Vagina (tissue), 2 donors: Measurements from ENCODE around the gene ST7. TPM values are rescaled to one million over a fixed set of nuclear protein-coding genes. Genes with fewer than 3 reads are reported as not detected.

Experiments
- DNase-seq, 2 donors: peaks; one replicate each; pipeline ENCODE4 v3.0.0-alpha.2; 2017; ENCODE audit errors: extremely low spot score in 2 of 2
- H3K27ac ChIP-seq: fragments of 200-600 bp; sonication (generic); one replicate; pipeline ENCODE4 v1.5.1; 2019
- H3K27me3 ChIP-seq: fragments of 200-600 bp; sonication (generic); one replicate; pipeline ENCODE4 v1.5.1; 2019
- H3K36me3 ChIP-seq, 2 donors: fragments of 200-600 bp; sonication (generic); one replicate each; pipeline ENCODE4 v1.5.1; 2017 to 2019
- H3K4me1 ChIP-seq: fragments of 200-600 bp; sonication (generic); one replicate; pipeline ENCODE4 v1.5.1; 2019
- H3K4me3 ChIP-seq, 2 donors: fragments of 200-600 bp; sonication (generic); 1 replicate in 1 of 2; 2 replicates in 1 of 2; pipeline ENCODE4 v1.5.1; 2016 to 2019
- H3K9me3 ChIP-seq: fragments of 200-600 bp; sonication (generic); one replicate; pipeline ENCODE4 v1.5.1; 2019
- POLR2A ChIP-seq, 2 donors: fragments of 450-650 bp; IDR thresholded peaks; one replicate each; pipeline ENCODE4 v1.6.1; 2017; ENCODE audit warnings: antibody characterized with exemption in 2 of 2, mild to moderate bottlenecking in 2 of 2, moderate library complexity in 2 of 2
- POLR2AphosphoS5 ChIP-seq, 2 donors: sonication (generic); formaldehyde crosslinking; IDR thresholded peaks; one replicate each; pipeline ENCODE4 v1.9.0; 2017; ENCODE audit warnings: antibody characterized with exemption in 2 of 2, mild to moderate bottlenecking in 2 of 2, low read depth in 1 of 2; ENCODE audit not compliant: insufficient read depth in 1 of 2
- intact Hi-C: fragments of 100-400 bp; cut with DNase I; formaldehyde crosslinking; loops from one replicate; pipeline ENCODE4 v1.15.1; 2023
- total RNA-seq: library from RNA; depleted of rRNA; stranded (reverse); fragments of >200 nt; gene quantifications from one replicate; pipeline ENCODE4 v1.2.3, GENCODE V29; 2016
- TF ChIP-seq, protein P1 (sequence below), 3 experiments: fragments of 450-650 bp in 2 of 3; fragments of 200-600 bp in 1 of 3; sonication (generic) in 1 of 3; IDR thresholded peaks; one replicate each; pipeline ENCODE4 v1.5.1; 2017 to 2019; ENCODE audit warnings: antibody characterized with exemption in 3 of 3, mild to moderate bottlenecking in 2 of 3, moderate library complexity in 2 of 3

The ST7 gene
- total RNA-seq, 1 donor from 2014 or later, result 15.2 TPM

DNA sequence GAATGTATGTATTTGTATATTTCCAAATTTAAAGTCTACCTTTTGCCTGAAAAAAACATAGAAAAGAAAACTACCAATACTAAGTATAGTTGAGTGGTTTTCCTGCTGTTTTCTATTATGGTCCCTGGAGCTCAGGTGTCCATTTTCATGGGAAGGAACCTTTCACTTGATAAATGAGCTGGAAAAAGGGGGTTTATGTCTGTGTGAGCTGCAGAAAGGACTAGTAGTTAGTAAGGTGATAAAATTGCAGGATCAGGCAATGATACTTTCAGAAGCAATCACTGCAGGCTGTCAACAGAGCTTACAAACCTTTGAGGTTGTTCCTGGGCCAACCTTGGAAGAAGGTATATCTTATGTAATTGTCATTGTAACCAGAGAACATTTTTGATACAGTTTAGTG, 48.0 kb downstream of the ST7 start:
- intact Hi-C loops, result no loop called here
- no peak for DNase-seq
- no peaks in the 10 kb centered on the region for H3K27me3 ChIP-seq
- H3K36me3 ChIP-seq, result no peaks in the 10 kb centered on the region
- no peak overlapping the region for H3K27ac ChIP-seq
- H3K9me3 ChIP-seq, result no peaks in the 10 kb centered on the region
- no peak overlapping the region for H3K4me3 ChIP-seq
- TF ChIP-seq, protein P1, sequence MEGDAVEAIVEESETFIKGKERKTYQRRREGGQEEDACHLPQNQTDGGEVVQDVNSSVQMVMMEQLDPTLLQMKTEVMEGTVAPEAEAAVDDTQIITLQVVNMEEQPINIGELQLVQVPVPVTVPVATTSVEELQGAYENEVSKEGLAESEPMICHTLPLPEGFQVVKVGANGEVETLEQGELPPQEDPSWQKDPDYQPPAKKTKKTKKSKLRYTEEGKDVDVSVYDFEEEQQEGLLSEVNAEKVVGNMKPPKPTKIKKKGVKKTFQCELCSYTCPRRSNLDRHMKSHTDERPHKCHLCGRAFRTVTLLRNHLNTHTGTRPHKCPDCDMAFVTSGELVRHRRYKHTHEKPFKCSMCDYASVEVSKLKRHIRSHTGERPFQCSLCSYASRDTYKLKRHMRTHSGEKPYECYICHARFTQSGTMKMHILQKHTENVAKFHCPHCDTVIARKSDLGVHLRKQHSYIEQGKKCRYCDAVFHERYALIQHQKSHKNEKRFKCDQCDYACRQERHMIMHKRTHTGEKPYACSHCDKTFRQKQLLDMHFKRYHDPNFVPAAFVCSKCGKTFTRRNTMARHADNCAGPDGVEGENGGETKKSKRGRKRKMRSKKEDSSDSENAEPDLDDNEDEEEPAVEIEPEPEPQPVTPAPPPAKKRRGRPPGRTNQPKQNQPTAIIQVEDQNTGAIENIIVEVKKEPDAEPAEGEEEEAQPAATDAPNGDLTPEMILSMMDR (IDR thresholded peaks at IDR 0.05), result no peak
- TF ChIP-seq POLR2AphosphoS5 (IDR thresholded peaks at IDR 0.05; ENCODE audit: insufficient read depth in 1 of 2, low read depth in 1 of 2), result no peak
- TF ChIP-seq POLR2A (IDR thresholded peaks at IDR 0.05), result no peak
- H3K4me1 ChIP-seq, result no peaks in the 10 kb centered on the region

DNA sequence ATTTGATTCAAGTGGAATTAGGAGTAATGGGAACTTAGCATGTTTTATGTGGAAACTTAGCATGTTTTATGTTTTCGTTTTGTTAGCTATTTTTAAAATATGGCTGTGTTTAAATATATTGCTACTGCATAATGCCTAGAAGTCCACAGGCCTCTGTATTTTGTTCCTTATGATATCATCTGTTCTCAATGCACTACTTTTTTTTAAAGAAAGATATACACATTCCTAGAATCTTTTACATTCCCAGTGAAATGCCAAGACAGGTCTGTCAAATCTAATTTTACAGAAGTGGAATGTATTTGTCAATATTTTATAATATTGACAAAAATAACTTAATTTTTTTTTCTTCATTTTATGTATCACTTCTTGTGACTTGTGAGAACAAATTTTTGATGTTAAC, 51.6 kb downstream of the ST7 start:
- no peak for DNase-seq
- H3K27me3 ChIP-seq, result no peaks in the 10 kb centered on the region
- no peak overlapping the region for H3K27ac ChIP-seq
- peaks cover 9% of the 10 kb centered on the region for H3K4me1 ChIP-seq
- no peaks in the 10 kb centered on the region for H3K36me3 ChIP-seq
- intact Hi-C loops, result no loop called here
- TF ChIP-seq POLR2AphosphoS5 (IDR thresholded peaks at IDR 0.05; ENCODE audit: insufficient read depth in 1 of 2, low read depth in 1 of 2) (no peak), POLR2A (IDR thresholded peaks at IDR 0.05) (no peak)
- TF ChIP-seq, protein P1 (IDR thresholded peaks at IDR 0.05), result no peak
- H3K9me3 ChIP-seq, result no peaks in the 10 kb centered on the region
- H3K4me3 ChIP-seq, result no peak overlapping the region

- Histone ChIP-seq H3K4me3 (no peak overlapping the region), H3K27ac (no peak overlapping the region), H3K27me3 (no peaks in the 10 kb centered on the region), H3K4me1 (peaks cover 9% of the 10 kb centered on the region), H3K9me3 (no peaks in the 10 kb centered on the region), H3K36me3 (no peaks in the 10 kb centered on the region)
- intact Hi-C loops, result no loop called here
- DNase-seq, result no peak
- TF ChIP-seq, protein P1 (IDR thresholded peaks at IDR 0.05), result no peak
- TF ChIP-seq POLR2A (IDR thresholded peaks at IDR 0.05) (no peak), POLR2AphosphoS5 (IDR thresholded peaks at IDR 0.05; ENCODE audit: insufficient read depth in 1 of 2, low read depth in 1 of 2) (no peak)
Observed at GRCh38 chr7:117005449-117005848, 52.1 kb downstream of the ST7 start.

- Histone ChIP-seq H3K4me3 (no peak overlapping the region), H3K27me3 (no peaks in the 10 kb centered on the region), H3K4me1 (peaks cover 9% of the 10 kb centered on the region), H3K9me3 (no peaks in the 10 kb centered on the region), H3K36me3 (no peaks in the 10 kb centered on the region), H3K27ac (no peak overlapping the region)
- intact Hi-C loops, result no loop called here
- DNase-seq, result no peak
- TF ChIP-seq, protein P1 (IDR thresholded peaks at IDR 0.05), result no peak
- TF ChIP-seq POLR2AphosphoS5 (IDR thresholded peaks at IDR 0.05; ENCODE audit: insufficient read depth in 1 of 2, low read depth in 1 of 2), result no peak
- no peak for TF ChIP-seq POLR2A (IDR thresholded peaks at IDR 0.05)
Observed at GRCh38 chr7:117006907-117007684, 53.8 kb downstream of the ST7 start.

DNA sequence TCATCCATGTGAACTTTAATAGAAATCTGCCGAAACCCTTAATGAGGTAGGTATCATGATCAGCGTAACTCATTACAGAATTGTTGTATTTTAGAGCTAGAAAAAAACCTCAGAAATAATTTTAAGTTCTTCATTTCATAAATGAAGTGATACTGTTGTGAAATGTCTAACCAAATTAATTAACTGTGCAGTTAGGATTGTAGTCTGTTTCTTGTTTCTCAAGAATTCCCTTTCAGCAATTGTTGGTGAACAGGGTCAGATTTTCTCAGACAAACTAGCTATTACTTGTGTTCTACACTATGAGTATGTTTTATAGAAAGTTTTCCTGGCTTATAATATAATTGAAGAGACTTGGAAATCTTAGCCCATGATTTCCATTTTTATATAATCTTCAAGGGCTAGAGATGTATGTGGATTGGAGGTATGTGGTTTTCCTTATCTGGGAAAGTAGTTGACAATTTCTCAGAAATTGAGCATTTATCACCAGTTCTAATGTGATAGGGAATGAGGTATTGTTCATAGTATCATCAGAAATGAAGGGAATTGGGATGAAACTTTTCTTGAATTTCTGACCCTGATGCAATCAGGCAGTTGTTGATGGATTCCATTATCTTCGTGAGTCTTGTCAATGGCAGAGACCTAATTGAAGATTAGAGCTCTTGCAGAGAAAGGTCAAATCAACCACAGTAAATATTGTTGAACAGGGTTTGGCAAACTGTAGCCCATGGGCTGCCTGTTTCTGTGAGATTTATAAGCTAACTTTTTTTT, 55.0 kb downstream of the ST7 start:
- H3K9me3 ChIP-seq, result no peaks in the 10 kb centered on the region
- H3K4me3 ChIP-seq, result no peak overlapping the region
- DNase-seq, result no peak
- peaks cover 9% of the 10 kb centered on the region for H3K4me1 ChIP-seq
- TF ChIP-seq POLR2A (IDR thresholded peaks at IDR 0.05) (no peak), POLR2AphosphoS5 (IDR thresholded peaks at IDR 0.05; ENCODE audit: insufficient read depth in 1 of 2, low read depth in 1 of 2) (no peak)
- TF ChIP-seq, protein P1 (IDR thresholded peaks at IDR 0.05), result no peak
- intact Hi-C loops, result no loop called here
- no peaks in the 10 kb centered on the region for H3K36me3 ChIP-seq
- no peak overlapping the region for H3K27ac ChIP-seq
- no peaks in the 10 kb centered on the region for H3K27me3 ChIP-seq
